Cardiac muscle cell (in vitro differentiated cells and primary cell): Measurements from ENCODE around the gene DPYD. TPM values are rescaled to one million over a fixed set of nuclear protein-coding genes. Genes with fewer than 3 reads are reported as not detected.

Source experiments
- DNase-seq, 2 donors: peaks; one replicate each; pipeline versions ENCODE4 v3.0.0 to v3.0.0-alpha.2; 2010 to 2017; ENCODE audit warnings: low read depth in 1 of 2, low spot score in 1 of 2
- H3K27ac ChIP-seq: fragments of 200-600 bp; sonication (generic); 2 replicates; pipeline ENCODE4 v1.5.1; 2016
- H3K27me3 ChIP-seq: fragments of 200-600 bp; sonication (generic); 2 replicates; pipeline ENCODE4 v1.6.0; 2016; ENCODE audit warnings: control low read depth
- H3K36me3 ChIP-seq: fragments of 200-600 bp; sonication (generic); 2 replicates; pipeline ENCODE4 v1.5.1; 2016; ENCODE audit warnings: control low read depth
- H3K4me1 ChIP-seq: fragments of 200-600 bp; sonication (generic); 2 replicates; pipeline ENCODE4 v1.8.1; 2017; ENCODE audit warnings: low read depth, mild to moderate bottlenecking, mixed run types
- H3K4me3 ChIP-seq: fragments of 200-600 bp; sonication (generic); 2 replicates; pipeline ENCODE4 v1.5.1; 2016; ENCODE audit warnings: mild to moderate bottlenecking
- H3K9me3 ChIP-seq: fragments of 200-600 bp; sonication (generic); 2 replicates; pipeline ENCODE4 v1.5.1; 2017; ENCODE audit warnings: low read depth, mild to moderate bottlenecking, control low read depth
- polyA plus RNA-seq: library from polyadenylated mRNA; unstranded; fragments of >200 nt; fragmentation: Nextera tagmentation; extraction: Ambion mirVana; gene quantifications from 2 replicates; pipeline ENCODE4 v1.2.1, GENCODE V29; 2016
- total RNA-seq: library from RNA; depleted of rRNA; stranded (reverse); fragments of >200 nt; gene quantifications from 2 replicates; pipeline ENCODE4 v1.2.3, GENCODE V29; 2016
- TF ChIP-seq, protein P1 (sequence below): IDR thresholded peaks from 2 replicates; pipeline ENCODE4 v1.5.1; 2012; ENCODE audit warnings: low read depth, mild to moderate bottlenecking, low read length

DPYD gene
- total and polyA plus RNA-seq, 2 experiments from 2014 or later: 0.66 to 2.0 TPM

- TF ChIP-seq, protein P1, sequence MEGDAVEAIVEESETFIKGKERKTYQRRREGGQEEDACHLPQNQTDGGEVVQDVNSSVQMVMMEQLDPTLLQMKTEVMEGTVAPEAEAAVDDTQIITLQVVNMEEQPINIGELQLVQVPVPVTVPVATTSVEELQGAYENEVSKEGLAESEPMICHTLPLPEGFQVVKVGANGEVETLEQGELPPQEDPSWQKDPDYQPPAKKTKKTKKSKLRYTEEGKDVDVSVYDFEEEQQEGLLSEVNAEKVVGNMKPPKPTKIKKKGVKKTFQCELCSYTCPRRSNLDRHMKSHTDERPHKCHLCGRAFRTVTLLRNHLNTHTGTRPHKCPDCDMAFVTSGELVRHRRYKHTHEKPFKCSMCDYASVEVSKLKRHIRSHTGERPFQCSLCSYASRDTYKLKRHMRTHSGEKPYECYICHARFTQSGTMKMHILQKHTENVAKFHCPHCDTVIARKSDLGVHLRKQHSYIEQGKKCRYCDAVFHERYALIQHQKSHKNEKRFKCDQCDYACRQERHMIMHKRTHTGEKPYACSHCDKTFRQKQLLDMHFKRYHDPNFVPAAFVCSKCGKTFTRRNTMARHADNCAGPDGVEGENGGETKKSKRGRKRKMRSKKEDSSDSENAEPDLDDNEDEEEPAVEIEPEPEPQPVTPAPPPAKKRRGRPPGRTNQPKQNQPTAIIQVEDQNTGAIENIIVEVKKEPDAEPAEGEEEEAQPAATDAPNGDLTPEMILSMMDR: no peak
- Histone ChIP-seq H3K9me3 (no peaks in the 10 kb centered on the region), H3K27me3 (no peaks in the 10 kb centered on the region), H3K4me1 (no peaks in the 10 kb centered on the region), H3K4me3 (no peak overlapping the region), H3K36me3 (no peaks in the 10 kb centered on the region), H3K27ac (no peak overlapping the region)
- DNase-seq: no peak
Measured at GRCh38 chr1:97938285-97938642, 17.4 kb upstream of the DPYD start.

GRCh38 chr1:97936976-97937375, 16.1 kb upstream of the DPYD start:
- Histone ChIP-seq H3K27me3 (no peaks in the 10 kb centered on the region), H3K36me3 (no peaks in the 10 kb centered on the region), H3K4me1 (no peaks in the 10 kb centered on the region), H3K9me3 (no peaks in the 10 kb centered on the region), H3K27ac (no peak overlapping the region), H3K4me3 (no peak overlapping the region)
- TF ChIP-seq, protein P1: no peak
- no peak for DNase-seq

DNA sequence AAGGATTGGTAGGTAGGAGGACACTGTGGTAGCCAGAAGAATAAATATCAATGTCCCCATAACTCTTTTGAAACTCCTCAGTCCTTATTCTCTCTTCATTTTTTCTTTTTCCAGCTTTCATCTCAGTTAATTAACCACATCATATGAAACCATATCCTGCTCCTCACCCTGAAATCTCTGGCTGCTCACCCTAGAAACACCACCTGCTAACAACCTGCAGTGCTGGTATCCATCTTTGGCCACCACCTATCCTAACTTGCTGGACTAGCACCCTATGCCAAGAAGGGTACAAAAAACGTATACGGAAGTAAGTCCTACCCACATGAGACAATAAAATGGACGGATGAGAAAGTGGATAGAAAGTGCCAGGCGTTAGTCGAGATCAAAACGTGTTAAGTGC, 13.7 kb upstream of the DPYD start:
- Histone ChIP-seq H3K9me3 (no peaks in the 10 kb centered on the region), H3K27ac (no peak overlapping the region), H3K4me3 (no peak overlapping the region), H3K4me1 (no peaks in the 10 kb centered on the region), H3K36me3 (no peaks in the 10 kb centered on the region), H3K27me3 (no peaks in the 10 kb centered on the region)
- DNase-seq: no peak
- TF ChIP-seq, protein P1: no peak

DNA sequence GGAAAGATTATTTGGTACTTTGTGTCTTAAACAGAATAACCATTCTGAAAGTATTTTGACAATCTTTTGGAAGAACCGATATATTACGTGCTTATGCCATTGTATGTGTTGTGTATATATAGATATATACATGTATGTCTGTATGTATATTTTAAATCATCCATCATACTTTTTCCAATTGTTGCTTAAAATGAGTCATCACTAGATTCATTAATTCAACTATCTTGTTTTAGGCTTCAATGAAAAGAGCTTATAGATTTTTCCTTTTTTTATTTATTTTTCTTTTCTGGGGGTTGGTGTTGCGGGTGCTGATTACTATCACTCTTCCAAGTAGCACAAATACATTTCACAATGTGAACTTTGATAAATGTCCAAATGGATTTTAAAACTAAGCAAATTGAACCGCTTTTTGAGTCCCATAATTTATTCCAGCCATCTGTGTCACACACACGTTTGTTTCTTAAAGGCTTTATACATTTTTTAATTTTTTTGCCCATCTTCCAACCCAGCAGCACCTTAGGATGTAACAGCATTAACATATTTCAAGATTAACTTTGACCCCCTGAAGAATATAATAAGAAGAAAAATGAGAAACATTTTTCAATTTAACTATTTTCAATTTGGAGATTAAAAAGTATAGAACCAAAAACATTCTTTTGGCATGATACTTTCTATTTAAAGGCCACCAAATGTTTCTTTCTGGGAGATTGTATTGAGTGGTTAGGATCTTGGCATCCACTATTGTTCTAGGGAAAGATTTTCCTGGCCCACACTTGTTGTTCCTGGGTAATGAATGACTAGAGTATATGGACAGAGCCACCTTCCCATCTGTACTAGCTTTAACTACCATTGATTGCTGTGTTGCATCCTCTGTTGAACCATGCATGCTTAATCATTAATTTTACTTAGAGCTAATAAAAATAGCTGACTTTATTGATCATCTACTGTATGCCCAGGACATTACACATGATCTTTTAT, 9.3 kb upstream of the DPYD start:
- Histone ChIP-seq H3K36me3 (no peaks in the 10 kb centered on the region), H3K27ac (no peak overlapping the region), H3K27me3 (no peaks in the 10 kb centered on the region), H3K4me1 (no peaks in the 10 kb centered on the region), H3K4me3 (no peak overlapping the region), H3K9me3 (no peaks in the 10 kb centered on the region)
- TF ChIP-seq, protein P1: no peak
- no peak for DNase-seq

- no peak for DNase-seq
- Histone ChIP-seq H3K27me3 (no peaks in the 10 kb centered on the region), H3K27ac (peak overlapping the region; percentile 29), H3K9me3 (no peaks in the 10 kb centered on the region), H3K4me1 (no peaks in the 10 kb centered on the region), H3K4me3 (no peak overlapping the region), H3K36me3 (no peaks in the 10 kb centered on the region)
- TF ChIP-seq, protein P1: no peak
Measured at GRCh38 chr1:97926017-97926708, 5.3 kb upstream of the DPYD start.
